ENCODE measurements around the gene SLC16A12.
A peak's percentile ranks its signal among the peaks of the same experiment; 100 is the strongest.

Gene SLC16A12

GRCh38 chr10:89535171-89536012, at the start of gene SLC16A12:
SLC16A12 (minus strand) TSS chr10:89535594; CDS start chr10:89462578, 73,016 bp downstream.
- FAIRE-seq, result no peak

DNA sequence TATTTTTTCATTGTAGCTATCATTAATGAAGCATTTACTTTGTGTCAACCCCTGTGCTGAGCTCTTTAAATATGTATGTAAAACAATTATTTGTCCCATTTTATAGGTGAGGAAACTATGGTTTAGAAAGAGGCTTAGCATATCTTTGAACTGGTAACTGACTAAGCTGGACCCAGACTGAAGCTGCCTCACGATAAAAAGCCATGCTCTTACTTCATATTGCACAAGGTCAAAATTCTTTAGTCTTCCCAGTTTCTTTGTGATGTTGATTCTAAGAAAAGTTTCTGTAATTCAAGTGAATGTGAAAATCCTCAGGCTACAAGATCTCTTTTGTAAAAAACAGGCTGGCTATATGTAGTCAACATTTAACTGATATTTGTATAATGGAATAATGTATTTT, 46.6 kb upstream of the SLC16A12 start:
- no peak for FAIRE-seq

DNA sequence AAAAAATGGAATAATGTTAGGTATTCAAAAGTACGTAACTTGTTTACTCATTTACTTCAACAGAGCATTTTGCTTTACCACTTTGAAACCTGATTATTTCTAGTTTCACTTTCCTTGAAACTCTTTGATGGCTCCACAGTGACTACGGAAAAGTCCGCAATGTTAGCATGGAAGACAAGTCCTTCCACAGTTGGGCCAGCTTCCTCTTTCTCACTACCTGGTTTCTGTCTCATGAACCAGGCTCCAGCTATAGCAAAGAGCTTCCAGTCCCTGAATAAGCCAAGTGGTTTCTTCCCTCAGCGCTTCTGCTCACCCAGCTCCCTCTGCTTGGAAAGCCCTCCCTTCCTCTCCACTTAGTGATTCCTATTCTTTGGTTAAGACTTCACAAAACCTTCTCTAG, 44.8 kb upstream of the SLC16A12 start:
- no peak for FAIRE-seq

- FAIRE-seq, result no peak
These were observed 41.3 kb upstream of the SLC16A12 start for GRCh38 chr10:89576696-89577095.

DNA sequence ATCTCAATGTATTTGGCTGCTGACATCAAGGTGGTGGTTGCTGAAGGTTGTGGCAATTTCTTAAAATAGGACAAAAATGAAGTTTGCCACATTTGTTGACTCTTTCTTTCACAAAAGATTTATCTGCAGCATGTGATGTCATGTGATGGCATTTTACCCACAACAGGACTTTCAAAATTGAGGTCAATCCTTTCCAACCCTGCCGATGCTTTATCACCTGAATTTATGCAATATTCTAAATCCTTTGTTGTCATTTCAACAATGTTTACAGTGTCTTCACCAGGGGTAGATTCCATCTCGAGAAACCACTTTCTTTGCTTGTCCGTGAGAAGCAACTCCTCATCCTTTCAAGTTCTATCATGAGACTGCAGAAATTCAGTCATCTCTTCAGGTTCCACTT, 40.6 kb upstream of the SLC16A12 start:
- no peak for FAIRE-seq

DNA sequence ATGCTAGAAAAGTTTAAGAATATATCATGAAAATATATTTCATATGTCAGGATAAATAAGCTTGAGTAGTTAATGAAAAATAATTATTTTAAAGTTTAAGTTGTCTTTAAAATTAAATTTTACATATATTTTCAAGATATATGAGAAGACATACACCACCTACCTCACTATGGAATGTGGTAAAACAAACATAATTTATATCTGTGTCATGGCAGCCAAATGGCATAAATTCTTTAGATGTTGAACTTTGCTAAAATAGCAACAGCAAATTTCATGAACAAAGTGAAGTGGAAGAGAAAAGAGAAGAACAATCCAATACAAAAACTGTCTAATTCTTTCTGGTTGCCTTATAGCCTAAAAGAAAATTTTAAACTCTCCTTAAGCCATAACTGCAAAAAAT, 39.6 kb upstream of the SLC16A12 start:
- no peak for FAIRE-seq

GRCh38 chr10:89574368-89574767, 39.0 kb upstream of the SLC16A12 start:
- no peak for FAIRE-seq

- no peak for FAIRE-seq
These were observed 32.3 kb upstream of the SLC16A12 start for GRCh38 chr10:89567576-89568245.

- no peak for FAIRE-seq
These were observed 31.6 kb upstream of the SLC16A12 start for GRCh38 chr10:89566992-89567391.

DNA sequence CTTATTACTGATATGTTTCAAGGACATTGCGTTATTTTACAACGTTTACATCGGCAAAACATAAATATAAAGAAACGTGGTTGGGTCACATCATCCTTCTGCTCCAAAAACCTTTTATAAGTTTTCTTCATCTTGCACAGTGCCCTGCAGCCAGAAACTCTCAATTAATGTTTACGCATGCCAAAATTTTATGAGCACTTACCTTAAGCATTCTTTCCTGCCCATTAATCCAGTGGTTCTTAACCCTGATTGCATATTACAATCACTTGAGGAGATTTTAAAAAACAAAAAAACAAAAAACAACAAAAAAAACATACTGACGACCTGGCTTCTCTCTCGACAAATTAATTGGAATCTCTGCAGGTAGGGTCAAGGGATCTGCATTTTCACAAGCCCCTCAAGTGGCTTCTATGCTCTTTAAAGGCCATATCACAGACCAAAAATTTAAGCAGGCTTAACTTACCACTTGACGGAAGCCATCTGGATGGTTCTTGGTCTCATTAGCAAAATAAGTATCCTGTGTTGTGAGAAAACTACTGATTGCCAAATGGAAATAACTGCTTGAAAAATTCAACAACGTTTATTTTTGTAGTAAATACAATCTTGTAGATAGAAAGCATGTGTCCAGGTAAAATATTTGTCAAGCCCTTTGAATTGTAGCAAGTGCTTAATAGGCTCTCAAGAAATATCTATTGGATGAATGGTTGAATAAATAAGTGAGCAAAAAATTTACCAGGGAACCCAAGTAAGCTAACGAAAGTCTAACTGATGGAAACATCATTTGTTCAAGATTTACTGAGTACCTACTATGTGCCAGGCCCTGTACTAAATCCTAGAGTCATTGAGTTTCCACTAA, 30.9 kb upstream of the SLC16A12 start:
- FAIRE-seq, result no peak

DNA sequence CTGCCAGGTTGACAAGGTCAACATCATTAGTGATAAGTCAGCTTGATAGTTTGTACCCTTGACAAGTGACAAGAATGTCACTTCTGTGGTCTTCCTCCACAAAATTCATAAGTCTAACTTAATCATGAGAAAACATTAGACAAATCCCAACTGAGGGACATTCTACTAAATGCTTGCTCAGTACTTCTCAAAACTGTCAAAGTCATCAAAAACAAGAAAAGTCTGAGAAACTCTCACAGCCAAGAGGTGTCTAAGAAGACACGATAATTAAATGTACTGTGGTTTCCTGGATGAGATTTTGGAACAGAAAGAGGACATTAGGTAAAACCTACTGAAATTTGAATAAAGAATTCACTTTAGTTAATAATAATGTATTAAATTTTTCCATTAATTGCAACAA, 29.8 kb upstream of the SLC16A12 start:
- no peak for FAIRE-seq

- FAIRE-seq, result peak; percentile 97
These were observed 28.6 kb upstream of the SLC16A12 start for GRCh38 chr10:89563861-89564478.

- FAIRE-seq, result no peak
These were observed 27.9 kb upstream of the SLC16A12 start for GRCh38 chr10:89563311-89563710.

GRCh38 chr10:89556600-89556999, 21.2 kb upstream of the SLC16A12 start:
- FAIRE-seq, result no peak

DNA sequence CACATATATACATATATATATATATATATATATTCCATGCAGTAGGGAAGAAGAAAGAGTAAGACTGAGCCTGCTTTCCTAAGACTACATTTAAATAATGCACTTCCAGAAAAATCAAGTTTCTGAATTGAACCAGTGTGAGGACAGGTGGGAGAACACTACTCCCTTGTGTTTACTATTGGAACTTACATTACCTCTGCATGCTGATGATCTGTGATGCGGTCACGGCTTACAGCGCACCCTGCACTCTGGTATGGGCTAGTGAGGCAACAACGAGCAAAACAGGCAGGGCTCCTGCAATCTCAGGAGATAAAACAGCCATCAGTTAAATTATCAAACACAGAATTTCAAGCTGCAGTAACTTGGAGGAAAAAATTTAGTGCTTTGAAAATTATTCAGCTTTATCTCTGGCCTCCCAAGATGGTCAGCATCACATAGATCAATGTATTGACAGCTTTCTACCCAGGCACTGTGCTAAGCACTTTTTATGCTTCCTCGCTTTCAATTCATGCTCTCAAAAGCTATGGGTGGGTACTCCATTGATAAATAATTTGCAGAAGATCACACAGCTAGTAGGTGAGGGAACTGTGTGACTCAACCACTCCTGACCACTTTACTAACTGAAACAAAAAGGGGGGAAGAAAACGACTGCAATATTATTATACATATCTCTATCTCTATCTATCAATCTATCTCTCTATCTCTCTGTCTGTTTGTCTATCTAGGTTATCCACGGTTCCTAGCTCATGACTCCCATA, 20.5 kb upstream of the SLC16A12 start:
- no peak for FAIRE-seq

- no peak for FAIRE-seq
These were observed 19.0 kb upstream of the SLC16A12 start for GRCh38 chr10:89554433-89554832.

DNA sequence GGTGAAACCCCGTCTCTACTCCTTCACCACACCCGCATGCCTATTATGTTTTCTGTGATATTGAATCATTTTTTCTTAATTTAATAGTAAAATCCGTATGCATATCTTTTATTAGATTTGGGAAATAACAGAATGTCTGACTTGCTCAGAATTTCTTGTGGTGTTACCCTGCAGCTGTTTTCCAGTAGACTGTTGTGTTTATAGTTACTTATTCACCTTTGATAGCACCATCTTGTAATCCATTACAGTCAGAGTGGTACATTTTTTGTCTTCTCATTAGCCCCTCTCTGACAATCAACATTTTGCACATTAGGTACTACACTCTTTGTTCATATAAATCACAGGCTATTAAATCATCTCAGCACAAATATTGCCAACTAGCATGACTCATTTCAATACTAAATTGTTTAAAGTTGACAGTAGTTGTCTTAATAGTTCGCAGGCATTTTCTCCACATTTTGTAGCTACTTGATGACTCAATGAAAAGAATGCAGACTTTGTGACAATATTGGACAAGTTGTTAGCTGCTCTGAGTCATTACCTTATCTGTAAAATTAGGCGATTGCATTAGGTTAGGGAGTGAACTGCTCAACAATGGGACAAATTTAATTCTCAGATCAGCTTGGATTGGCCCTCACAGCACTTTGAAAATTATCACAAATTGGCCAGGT, 17.8 kb upstream of the SLC16A12 start:
- no peak for FAIRE-seq

GRCh38 chr10:89552213-89552612, 16.8 kb upstream of the SLC16A12 start:
- no peak for FAIRE-seq

GRCh38 chr10:89550509-89550908, 15.1 kb upstream of the SLC16A12 start:
- FAIRE-seq, result no peak

DNA sequence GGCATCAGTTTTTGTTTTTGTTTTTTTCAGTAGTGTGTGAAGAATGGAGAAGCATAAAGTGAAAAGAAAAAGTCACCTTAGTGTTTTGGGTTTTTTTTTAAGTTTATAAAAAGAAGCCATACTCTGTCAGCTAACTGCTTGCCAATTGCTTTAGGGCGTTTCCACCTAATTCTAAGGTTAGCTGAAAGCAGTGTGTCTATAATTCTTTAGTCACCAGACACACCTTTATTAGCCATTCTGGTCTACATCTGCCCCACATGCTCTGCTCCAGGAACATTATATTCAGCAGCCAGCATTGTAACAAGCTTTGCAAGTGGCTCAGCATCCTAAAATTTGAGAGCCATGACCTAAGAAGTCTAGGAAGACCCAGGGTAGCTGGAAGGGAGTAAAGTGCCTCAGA, 14.1 kb upstream of the SLC16A12 start:
- FAIRE-seq, result no peak

- FAIRE-seq, result no peak
These were observed 13.3 kb upstream of the SLC16A12 start for GRCh38 chr10:89548673-89549072.
